ENCODE results near the gene PTAFR. TPM values are rescaled to one million over a fixed set of nuclear protein-coding genes. Genes with fewer than 3 reads are reported as not detected.
"Not testable (repeated sequence)": the region's sequence is repeated elsewhere in the genome, so short reads cannot be mapped to it uniquely, and the experiment has no call there.

Gene PTAFR
- total RNA-seq, 2 experiments from 2014 or later: 0.15 to 0.19 TPM

DNA sequence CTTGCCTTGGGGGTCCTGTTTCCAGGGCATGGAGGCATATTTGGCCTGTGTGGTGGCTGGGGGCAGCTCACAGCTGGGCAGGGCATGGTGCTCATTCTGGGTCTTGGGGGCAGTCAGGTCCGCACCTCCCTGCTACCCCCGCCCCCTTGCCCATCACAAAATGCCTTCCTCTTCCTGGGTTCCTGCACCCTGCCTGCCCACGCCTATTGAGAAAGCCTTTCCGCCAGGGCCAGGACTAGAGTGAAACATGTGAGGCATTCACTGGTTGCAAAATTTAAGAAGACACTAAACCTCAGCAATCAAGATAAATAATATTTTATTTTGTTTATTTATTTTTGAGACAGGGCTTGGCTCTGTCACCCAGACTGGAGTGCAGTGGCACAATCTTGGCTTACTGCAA lies 19.7 kb downstream of the PTAFR start:
- Mint-ChIP-seq H3K27ac (no peak overlapping the region), H3K4me3 (no peak overlapping the region), H3K36me3 (no peaks in the 10 kb centered on the region), H3K4me1 (ENCODE audit: low read depth) (no peaks in the 10 kb centered on the region), H3K27me3 (peaks cover 2% of the 10 kb centered on the region), H3K9me3 (no peaks in the 10 kb centered on the region)
- no peak for DNase-seq
- CTCF ChIA-PET: no interaction called here
- intact Hi-C loops (cut with micrococcal nuclease): no loop called here
- POLR2A ChIA-PET: no interaction called here

GRCh38 chr1:28155628-28156027 lies 20.9 kb downstream of the PTAFR start:
- intact Hi-C loops (cut with micrococcal nuclease): no loop called here
- H3K36me3 Mint-ChIP-seq: no peaks in the 10 kb centered on the region
- no peak overlapping the region for H3K4me3 Mint-ChIP-seq
- no peaks in the 10 kb centered on the region for H3K4me1 Mint-ChIP-seq (ENCODE audit: low read depth)
- no peak overlapping the region for H3K27ac Mint-ChIP-seq
- H3K27me3 Mint-ChIP-seq: peaks cover 3% of the 10 kb centered on the region
- no peak for DNase-seq
- ChIA-PET CTCF (no interaction called here), POLR2A (interaction anchor here (1.1 kb wide), 1 partner anchor 18 kb away, joined by 4 read pairs; no protein-coding TSS in a partner anchor)
- H3K9me3 Mint-ChIP-seq: no peaks in the 10 kb centered on the region

GRCh38 chr1:28154078-28154594 lies 22.4 kb downstream of the PTAFR start:
- Mint-ChIP-seq H3K9me3 (no peaks in the 10 kb centered on the region), H3K4me3 (no peak overlapping the region), H3K4me1 (ENCODE audit: low read depth) (no peaks in the 10 kb centered on the region), H3K36me3 (no peaks in the 10 kb centered on the region), H3K27ac (no peak overlapping the region), H3K27me3 (peaks cover 4% of the 10 kb centered on the region)
- POLR2A ChIA-PET: no interaction called here
- intact Hi-C loops (cut with micrococcal nuclease): no loop called here
- DNase-seq: no peak
- CTCF ChIA-PET: no interaction called here

DNA sequence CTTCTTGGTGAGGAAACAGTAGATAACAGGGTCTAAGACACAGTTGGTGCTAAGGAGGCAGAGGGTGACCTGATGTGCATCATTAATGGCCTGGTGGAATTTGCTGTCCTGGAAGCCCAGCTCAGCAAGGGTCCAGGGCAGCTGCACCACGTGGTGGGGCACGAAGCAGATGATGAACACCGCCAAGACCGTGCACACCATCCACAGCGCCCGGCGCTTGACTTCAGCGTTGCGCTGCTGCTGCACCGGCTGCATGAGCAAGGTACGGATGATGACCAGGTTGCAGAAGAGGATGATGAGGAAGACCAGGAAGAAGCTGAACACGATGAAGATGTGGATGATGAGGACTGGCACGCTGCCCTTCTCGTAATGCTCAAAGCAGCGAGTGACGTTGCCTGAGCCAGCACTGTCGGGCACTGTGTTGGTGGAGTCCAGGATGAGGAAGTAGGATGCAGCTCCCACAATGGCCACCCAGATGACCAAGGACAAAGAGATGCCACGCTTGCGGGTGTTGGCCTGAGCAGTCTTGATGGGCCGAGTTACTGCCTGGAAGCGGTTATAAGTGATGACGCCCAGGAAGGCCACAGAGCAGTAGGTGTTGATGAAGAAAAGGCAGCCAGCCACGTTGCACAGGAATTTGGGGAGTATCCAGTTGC lies 26.2 kb downstream of the PTAFR start:
- H3K27me3 Mint-ChIP-seq: peaks cover 5% of the 10 kb centered on the region
- no peaks in the 10 kb centered on the region for H3K4me1 Mint-ChIP-seq (ENCODE audit: low read depth)
- DNase-seq: no peak
- no peaks in the 10 kb centered on the region for H3K36me3 Mint-ChIP-seq
- intact Hi-C loops (cut with micrococcal nuclease): no loop called here
- no peak overlapping the region for H3K4me3 Mint-ChIP-seq
- CTCF ChIA-PET: interaction anchor here (0.6 kb wide), 1 partner anchor 24 kb away, joined by 3 read pairs; no protein-coding TSS in a partner anchor
- POLR2A ChIA-PET: no interaction called here
- H3K9me3 Mint-ChIP-seq: no peaks in the 10 kb centered on the region
- H3K27ac Mint-ChIP-seq: no peak overlapping the region

DNA sequence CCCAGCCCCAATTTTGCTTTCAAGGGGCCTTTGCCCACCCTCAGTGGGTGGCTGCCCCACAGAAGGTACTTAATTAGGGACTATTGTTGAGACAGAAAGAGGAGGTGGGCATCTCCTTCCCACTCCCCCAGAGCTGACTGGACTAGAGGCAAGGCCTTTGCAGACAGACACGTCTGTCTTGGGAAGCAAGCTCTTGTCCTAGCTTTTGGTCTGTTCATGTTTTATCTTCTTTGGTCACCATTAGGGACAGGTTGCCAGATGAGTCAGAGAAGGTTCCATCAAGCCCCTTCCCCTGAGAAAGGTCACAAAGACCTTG lies 27.7 kb downstream of the PTAFR start:
- H3K9me3 Mint-ChIP-seq: no peaks in the 10 kb centered on the region
- H3K36me3 Mint-ChIP-seq: no peaks in the 10 kb centered on the region
- ChIA-PET CTCF (no interaction called here), POLR2A (no interaction called here)
- peaks cover 5% of the 10 kb centered on the region for H3K27me3 Mint-ChIP-seq
- intact Hi-C loops (cut with micrococcal nuclease): no loop called here
- H3K4me3 Mint-ChIP-seq: no peak overlapping the region
- no peak overlapping the region for H3K27ac Mint-ChIP-seq
- no peak for DNase-seq
- peaks cover 12% of the 10 kb centered on the region for H3K4me1 Mint-ChIP-seq (ENCODE audit: low read depth)

DNA sequence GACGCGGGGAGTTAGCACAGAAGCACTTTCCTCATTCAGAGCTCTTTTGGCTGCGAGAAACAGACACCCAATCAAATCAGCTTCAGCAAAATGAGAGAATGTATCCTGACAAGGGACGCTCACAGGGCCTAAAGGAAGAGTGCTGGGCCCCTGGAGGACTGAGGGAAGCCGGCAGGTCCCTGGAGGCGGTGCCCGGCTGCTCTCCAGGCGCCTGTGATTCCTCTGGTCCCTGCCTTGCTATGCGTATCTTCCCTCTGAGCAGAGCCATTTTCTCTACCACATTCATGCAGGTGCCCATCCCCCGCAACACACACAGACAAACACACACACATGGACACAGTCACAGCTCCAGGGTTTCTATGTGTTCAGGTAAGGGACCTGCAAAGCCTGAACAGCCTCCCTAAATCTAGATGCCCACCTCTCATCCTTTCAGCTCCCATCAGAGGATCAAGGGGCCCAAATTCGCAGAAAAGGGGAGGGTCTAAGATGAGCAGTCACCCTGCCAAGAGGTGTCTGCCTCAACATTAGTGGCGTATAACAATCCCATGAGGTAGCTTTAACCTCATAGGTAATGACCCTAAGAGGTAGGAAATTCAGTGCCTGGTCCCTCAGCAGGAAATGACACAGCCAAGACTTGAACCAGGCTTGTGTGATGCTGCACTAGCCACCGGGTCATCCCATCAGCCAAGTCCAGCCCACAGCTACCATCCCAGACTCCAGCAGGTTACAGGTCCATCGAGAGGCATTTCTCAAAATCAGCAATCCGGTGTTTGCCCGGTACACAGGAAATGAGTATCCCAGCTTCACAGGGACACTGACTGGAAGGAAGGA lies 29.0 kb downstream of the PTAFR start:
- no peaks in the 10 kb centered on the region for H3K36me3 Mint-ChIP-seq
- H3K9me3 Mint-ChIP-seq: no peaks in the 10 kb centered on the region

DNA sequence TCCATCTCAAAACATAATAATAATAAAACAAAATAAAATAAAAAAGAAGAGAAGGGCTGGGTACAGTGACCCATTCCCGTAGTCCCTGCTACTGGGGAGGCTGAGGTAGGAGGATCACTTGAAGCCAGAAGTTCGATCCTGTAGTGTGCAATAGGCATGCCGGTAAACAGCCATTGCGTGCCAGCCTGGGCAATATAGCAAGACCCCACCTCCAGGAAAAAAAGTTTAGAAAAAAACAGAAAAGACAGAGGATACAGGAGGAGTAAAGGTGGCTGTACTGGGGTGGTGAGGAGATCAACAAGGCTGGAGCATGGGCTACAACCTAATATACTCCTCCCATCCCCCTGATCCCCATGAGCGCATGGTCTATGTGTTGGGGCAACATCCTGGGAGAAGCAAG lies 30.8 kb downstream of the PTAFR start:
- Mint-ChIP-seq H3K27me3 (peaks cover 7% of the 10 kb centered on the region), H3K27ac (no peak overlapping the region), H3K36me3 (no peaks in the 10 kb centered on the region), H3K9me3 (no peaks in the 10 kb centered on the region), H3K4me1 (ENCODE audit: low read depth) (peaks cover 17% of the 10 kb centered on the region), H3K4me3 (no peak overlapping the region)
- intact Hi-C loops (cut with micrococcal nuclease): no loop called here
- CTCF ChIA-PET: no interaction called here
- no peak for DNase-seq
- POLR2A ChIA-PET: interaction anchor here (1.3 kb wide), 1 partner anchor 24 kb away, joined by 4 read pairs; no protein-coding TSS in a partner anchor

More for the DNA sequence above, 29.0 kb downstream of the PTAFR start:
- H3K27ac Mint-ChIP-seq: no peak overlapping the region
- H3K4me1 Mint-ChIP-seq (ENCODE audit: low read depth): peaks cover 17% of the 10 kb centered on the region
- ChIA-PET POLR2A (no interaction called here), CTCF (interaction anchor here (1.0 kb wide), 1 partner anchor 56 kb away, joined by 3 read pairs; no protein-coding TSS in a partner anchor)
- H3K4me3 Mint-ChIP-seq: no peak overlapping the region
- intact Hi-C loops (cut with micrococcal nuclease): no loop called here
- peaks cover 5% of the 10 kb centered on the region for H3K27me3 Mint-ChIP-seq
- DNase-seq: no peak

DNA sequence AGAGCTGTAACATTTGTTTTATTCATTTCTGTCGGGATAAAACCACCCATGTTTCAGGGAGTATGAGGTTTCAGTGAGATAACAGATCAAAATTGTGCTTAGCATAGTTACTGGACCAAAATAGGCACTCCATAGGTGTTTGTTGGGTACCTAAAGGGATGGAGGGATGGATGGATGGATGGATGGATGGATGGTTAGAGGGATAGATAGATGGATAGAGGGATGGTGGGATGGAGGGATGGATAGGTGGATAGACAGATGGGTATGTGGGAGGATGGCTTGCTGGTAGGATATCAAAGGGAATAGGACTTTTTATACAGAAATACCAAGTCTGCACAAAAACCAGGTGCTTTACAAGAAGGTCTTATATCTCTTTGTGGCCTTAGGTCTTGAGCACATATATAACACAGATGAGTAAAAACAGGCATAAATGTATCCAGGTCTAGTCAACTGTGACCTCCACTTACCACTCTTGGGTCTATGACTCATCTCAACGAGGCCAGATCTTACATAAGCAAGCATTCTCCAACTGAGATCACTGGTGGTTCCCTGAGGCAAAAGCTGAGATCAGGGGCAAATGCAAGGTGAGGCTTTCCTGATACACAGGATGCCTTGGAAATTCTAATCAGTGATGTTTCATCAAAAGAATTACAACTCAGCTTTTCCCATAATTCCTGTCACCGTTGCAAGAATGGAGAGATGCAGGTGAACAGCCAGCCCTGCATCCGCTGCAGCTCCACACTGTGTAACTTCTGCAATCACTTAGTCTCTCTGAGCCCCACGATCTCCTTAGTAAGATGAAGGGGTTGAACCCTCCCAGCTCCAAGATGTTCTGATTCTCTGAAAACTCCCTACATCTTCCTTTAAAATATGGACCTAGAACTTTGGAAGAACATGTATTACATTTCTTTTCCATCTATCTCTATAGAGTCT lies 32.0 kb downstream of the PTAFR start:
- H3K4me1 Mint-ChIP-seq (ENCODE audit: low read depth): peaks cover 18% of the 10 kb centered on the region
- intact Hi-C loops (cut with micrococcal nuclease): loop anchor here (1.0 kb wide), 3 partner anchors 25 to 56 kb away; no protein-coding TSS in a partner anchor
- H3K27ac Mint-ChIP-seq: no peak overlapping the region
- H3K36me3 Mint-ChIP-seq: no peaks in the 10 kb centered on the region
- H3K4me3 Mint-ChIP-seq: no peak overlapping the region
- peak; percentile 68 for DNase-seq
- no peaks in the 10 kb centered on the region for H3K9me3 Mint-ChIP-seq
- POLR2A ChIA-PET: interaction anchor here (0.7 to 1.3 kb wide), 5 partner anchors 20 to 55 kb away, joined by 3 to 5 read pairs (median 4); no protein-coding TSS in a partner anchor
- CTCF ChIA-PET: interaction anchor here (0.5 to 2.3 kb wide), 7 partner anchors 24 to 699 kb away, joined by 3 to 9 read pairs (median 3); no protein-coding TSS in a partner anchor
- H3K27me3 Mint-ChIP-seq: peaks cover 7% of the 10 kb centered on the region

DNA sequence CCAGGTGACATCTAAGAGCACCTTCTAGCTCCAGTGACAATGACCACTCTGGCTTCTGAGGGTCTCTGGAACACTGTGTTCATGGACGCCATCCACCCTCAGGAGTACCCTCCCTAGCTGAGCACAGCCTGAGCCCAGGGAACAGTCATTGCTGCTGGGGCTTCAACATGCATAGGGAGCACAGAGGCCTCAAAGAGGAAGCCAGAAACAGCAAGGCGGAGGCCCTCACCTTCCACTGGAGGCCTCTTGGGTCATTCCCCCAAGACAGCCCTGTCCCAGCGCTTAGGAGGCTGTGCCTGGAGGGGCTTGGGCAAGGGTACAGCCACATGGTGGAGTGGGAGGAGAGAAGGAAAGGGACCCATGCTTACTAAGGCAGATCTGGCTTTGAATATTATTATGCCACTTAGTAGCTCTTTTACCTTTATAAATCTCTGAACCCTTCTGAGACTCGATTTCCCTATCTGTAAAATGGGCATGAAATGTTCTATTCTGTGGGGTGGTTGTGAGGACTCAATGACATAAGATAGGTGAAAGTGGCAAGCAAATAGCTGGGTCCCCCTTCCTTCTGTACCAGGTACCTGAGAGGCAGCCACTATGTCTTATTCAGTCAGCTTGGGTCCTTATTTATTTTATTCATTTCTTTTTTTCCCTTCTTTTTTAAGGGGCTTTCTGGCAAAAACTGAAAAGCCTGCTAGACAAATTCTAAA lies 32.8 kb downstream of the PTAFR start:
- Mint-ChIP-seq H3K27me3 (peaks cover 13% of the 10 kb centered on the region), H3K4me3 (no peak overlapping the region), H3K36me3 (no peaks in the 10 kb centered on the region), H3K27ac (no peak overlapping the region), H3K4me1 (ENCODE audit: low read depth) (peaks cover 20% of the 10 kb centered on the region), H3K9me3 (no peaks in the 10 kb centered on the region)
- CTCF ChIA-PET: interaction anchor here (1.0 to 2.3 kb wide), 3 partner anchors 28 to 56 kb away, joined by 3 to 9 read pairs (median 7); no protein-coding TSS in a partner anchor
- POLR2A ChIA-PET: no interaction called here
- no peak for DNase-seq
- intact Hi-C loops (cut with micrococcal nuclease): loop anchor here (1.0 kb wide), 3 partner anchors 26 to 57 kb away; no protein-coding TSS in a partner anchor

GRCh38 chr1:28141685-28142084 lies 34.8 kb downstream of the PTAFR start:
- H3K4me3 Mint-ChIP-seq: no peak overlapping the region
- no peaks in the 10 kb centered on the region for H3K9me3 Mint-ChIP-seq
- no peak overlapping the region for H3K27ac Mint-ChIP-seq
- no peak for DNase-seq
- ChIA-PET CTCF (no interaction called here), POLR2A (no interaction called here)
- intact Hi-C loops (cut with micrococcal nuclease): no loop called here
- peaks cover 21% of the 10 kb centered on the region for H3K27me3 Mint-ChIP-seq
- no peaks in the 10 kb centered on the region for H3K36me3 Mint-ChIP-seq
- H3K4me1 Mint-ChIP-seq (ENCODE audit: low read depth): peaks cover 24% of the 10 kb centered on the region

DNA sequence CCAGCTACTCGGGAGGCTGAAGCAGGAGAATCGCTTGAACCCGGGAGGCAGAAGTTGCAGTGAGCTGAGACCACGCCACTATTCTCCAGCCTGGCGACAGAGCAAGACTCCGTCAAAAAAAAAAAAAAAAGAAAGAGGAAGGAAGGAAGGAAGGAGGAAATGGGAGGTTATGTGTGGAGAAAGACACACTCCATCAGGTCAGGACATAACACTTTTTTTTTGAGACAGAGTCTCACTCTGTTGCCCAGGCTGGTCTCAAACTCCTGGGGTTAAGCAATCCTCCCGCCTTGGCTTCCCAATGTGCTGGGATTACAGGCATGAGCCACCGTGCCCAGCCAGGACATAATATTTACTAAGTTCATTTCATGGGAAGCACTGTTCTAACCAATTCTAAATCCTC lies 36.6 kb downstream of the PTAFR start:
- intact Hi-C loops (cut with micrococcal nuclease): not testable (repeated sequence)

More for the DNA sequence above, 36.6 kb downstream of the PTAFR start:
- H3K9me3 Mint-ChIP-seq, DNase-seq, CTCF ChIA-PET, H3K27ac Mint-ChIP-seq, POLR2A ChIA-PET, H3K36me3 Mint-ChIP-seq, H3K4me3 Mint-ChIP-seq: not testable (repeated sequence)
- Mint-ChIP-seq H3K27me3 (peaks cover 22% of the 10 kb centered on the region), H3K4me1 (ENCODE audit: low read depth) (peaks cover 22% of the 10 kb centered on the region)

All from activated CD4-positive, alpha-beta memory T cell treated with anti-CD3 and anti-CD28 coated beads for 36 hours (primary cell).